C4-2B (cell line): ENCODE measurements around the gene UFSP2.

Experiments
- ZFX ChIP-seq: fragments of 450-650 bp; IDR thresholded peaks from 2 replicates; pipeline ENCODE4 v1.6.1; 2017
- TF ChIP-seq, protein P1 (sequence below): fragments of 450-650 bp; conservative IDR thresholded peaks from 2 replicates; pipeline ENCODE4 v1.5.1; 2017; ENCODE audit warnings: mild to moderate bottlenecking

DNA sequence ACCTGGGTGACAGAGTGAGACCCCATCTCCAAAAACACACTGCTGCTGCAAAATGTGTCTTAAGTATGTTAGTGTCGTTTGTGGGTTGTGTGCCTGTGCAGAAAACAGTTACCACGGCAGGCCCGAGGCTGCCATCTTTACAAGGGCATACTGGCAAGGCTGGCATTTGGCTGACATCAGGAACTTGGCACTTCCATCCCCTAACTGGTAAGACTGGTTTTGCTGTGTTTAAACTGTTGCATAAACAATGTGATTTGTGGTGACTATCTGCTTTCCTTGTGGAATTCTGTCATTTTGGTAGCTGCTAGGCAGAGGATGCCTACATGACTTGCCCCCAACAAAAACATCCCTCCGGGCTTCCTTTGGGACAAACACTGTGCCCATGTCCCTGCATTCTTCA, 42.3 kb downstream of the UFSP2 start:
- TF ChIP-seq, protein P1, sequence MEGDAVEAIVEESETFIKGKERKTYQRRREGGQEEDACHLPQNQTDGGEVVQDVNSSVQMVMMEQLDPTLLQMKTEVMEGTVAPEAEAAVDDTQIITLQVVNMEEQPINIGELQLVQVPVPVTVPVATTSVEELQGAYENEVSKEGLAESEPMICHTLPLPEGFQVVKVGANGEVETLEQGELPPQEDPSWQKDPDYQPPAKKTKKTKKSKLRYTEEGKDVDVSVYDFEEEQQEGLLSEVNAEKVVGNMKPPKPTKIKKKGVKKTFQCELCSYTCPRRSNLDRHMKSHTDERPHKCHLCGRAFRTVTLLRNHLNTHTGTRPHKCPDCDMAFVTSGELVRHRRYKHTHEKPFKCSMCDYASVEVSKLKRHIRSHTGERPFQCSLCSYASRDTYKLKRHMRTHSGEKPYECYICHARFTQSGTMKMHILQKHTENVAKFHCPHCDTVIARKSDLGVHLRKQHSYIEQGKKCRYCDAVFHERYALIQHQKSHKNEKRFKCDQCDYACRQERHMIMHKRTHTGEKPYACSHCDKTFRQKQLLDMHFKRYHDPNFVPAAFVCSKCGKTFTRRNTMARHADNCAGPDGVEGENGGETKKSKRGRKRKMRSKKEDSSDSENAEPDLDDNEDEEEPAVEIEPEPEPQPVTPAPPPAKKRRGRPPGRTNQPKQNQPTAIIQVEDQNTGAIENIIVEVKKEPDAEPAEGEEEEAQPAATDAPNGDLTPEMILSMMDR = no peak
- no peak for TF ChIP-seq ZFX
